Measurements from ENCODE around the gene FFAR1. TPM values are rescaled to one million over a fixed set of nuclear protein-coding genes. Genes with fewer than 3 reads are reported as not detected.

Gene FFAR1
- total and polyA plus RNA-seq, 2 donors (not counting 1 experiment from before 2014, with no cell fraction given): 3.0 to 17.9 TPM

DNA sequence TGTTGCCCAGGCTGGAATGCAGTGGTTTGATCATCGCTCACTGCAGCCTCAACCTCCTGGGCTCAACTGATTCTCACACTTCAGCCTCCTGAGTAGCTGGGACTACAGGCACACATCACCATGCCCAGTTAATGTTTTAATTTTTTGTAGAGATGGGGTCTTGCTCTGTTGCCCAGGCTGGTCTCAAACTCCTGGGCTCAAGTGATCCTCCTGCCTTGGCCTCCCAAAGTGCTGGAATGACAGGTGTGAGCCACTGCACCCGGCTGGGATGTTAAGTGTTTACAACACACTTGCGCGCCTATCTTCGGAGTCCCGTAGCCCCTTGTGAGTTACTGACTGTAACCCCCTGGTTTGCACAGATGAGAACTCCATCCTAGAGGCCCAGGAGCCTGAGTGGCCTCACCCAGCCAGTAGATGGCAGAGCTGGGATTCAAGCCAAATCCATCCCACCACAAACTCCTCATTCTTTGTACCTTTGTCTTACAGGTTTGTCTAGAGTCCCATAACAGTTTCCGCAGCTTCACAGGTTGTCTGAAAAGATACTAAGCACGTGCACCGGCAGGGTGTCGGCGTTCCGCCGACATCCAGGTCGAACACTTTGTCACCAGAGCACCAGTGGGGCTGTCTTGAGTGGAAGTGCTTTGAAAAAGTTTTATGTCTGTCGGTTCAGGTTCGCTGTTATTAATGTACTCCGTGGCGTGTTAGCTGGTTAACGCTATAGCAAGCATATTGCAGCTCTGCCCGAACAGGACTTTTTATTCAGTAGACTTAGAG, 41.0 kb upstream of the FFAR1 start:
- Histone ChIP-seq H3K9me3 (ENCODE audit: control extremely low read depth in 1 of 3, control insufficient read depth in 2 of 3, insufficient read depth in 1 of 3, low read length in 2 of 3) (no peaks in the 10 kb centered on the region), H3K4me3 (ENCODE audit: control extremely low read depth in 1 of 5, extremely low read depth in 1 of 5, insufficient read depth in 1 of 5, low read depth in 2 of 5, low read length in 4 of 5) (no peak overlapping the region), H4K20me1 (ENCODE audit: control insufficient read depth, insufficient read depth, low read length, poor library complexity, severe bottlenecking) (no peaks in the 10 kb centered on the region), H3K27ac (ENCODE audit: low read length in 2 of 2) (no peak overlapping the region), H3K4me1 (ENCODE audit: control insufficient read depth in 2 of 2, insufficient read depth in 2 of 2, low read length in 2 of 2) (peaks cover 21 to 42% of the 10 kb centered on the region in 2 donors), H3K27me3 (replicated peaks in 1 of 4; ENCODE audit: control extremely low read depth in 1 of 4, control insufficient read depth in 3 of 4, insufficient read depth in 4 of 4, low read length in 3 of 4) (no peaks in the 10 kb centered on the region), H3K9ac (ENCODE audit: low read length) (no peak overlapping the region), H2AFZ (ENCODE audit: insufficient read depth, low read depth, low read length, poor library complexity, severe bottlenecking) (no peak overlapping the region), H3K36me3 (replicated peaks in 1 of 2; ENCODE audit: control extremely low read depth in 1 of 2, control insufficient read depth in 1 of 2, extremely low read depth in 1 of 2, insufficient read depth in 2 of 2, low read length in 1 of 2) (no peaks in the 10 kb centered on the region), H3K79me2 (ENCODE audit: control insufficient read depth, insufficient read depth, low read length) (peaks cover 31% of the 10 kb centered on the region), H3K4me2 (replicated peaks; ENCODE audit: low read depth, low read length, poor library complexity, severe bottlenecking) (peak overlapping the region; percentile 23)
- intact Hi-C loops (cut with micrococcal nuclease): loop anchor here (1.0 to 2.0 kb wide), 2 partner anchors 46 to 162 kb away; no protein-coding TSS in a partner anchor
- H3K9me3 Mint-ChIP-seq (ENCODE audit: insufficient read depth): no peaks in the 10 kb centered on the region
- H3K4me1 Mint-ChIP-seq: peaks cover 45% of the 10 kb centered on the region
- no peaks in the 10 kb centered on the region for H3K27me3 Mint-ChIP-seq
- ATAC-seq (ENCODE audit: low read depth): peak; percentile 62
- peak overlapping the region; percentile 65 for H3K27ac Mint-ChIP-seq
- peak; percentile 58 for DNase-seq
- H3K4me3 Mint-ChIP-seq: peak overlapping the region; percentile 29
- 96% methylated on average over 19 of the region's 20 CpGs for WGBS (ENCODE audit: insufficient coverage)
- CTCF ChIA-PET: interaction anchor here (0.7 to 5.0 kb wide), 15 partner anchors 8 to 188 kb away, joined by 3 to 35 read pairs (median 5); partner anchors contain the start of gene FFAR1
- TF ChIP-seq, protein P1, sequence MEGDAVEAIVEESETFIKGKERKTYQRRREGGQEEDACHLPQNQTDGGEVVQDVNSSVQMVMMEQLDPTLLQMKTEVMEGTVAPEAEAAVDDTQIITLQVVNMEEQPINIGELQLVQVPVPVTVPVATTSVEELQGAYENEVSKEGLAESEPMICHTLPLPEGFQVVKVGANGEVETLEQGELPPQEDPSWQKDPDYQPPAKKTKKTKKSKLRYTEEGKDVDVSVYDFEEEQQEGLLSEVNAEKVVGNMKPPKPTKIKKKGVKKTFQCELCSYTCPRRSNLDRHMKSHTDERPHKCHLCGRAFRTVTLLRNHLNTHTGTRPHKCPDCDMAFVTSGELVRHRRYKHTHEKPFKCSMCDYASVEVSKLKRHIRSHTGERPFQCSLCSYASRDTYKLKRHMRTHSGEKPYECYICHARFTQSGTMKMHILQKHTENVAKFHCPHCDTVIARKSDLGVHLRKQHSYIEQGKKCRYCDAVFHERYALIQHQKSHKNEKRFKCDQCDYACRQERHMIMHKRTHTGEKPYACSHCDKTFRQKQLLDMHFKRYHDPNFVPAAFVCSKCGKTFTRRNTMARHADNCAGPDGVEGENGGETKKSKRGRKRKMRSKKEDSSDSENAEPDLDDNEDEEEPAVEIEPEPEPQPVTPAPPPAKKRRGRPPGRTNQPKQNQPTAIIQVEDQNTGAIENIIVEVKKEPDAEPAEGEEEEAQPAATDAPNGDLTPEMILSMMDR (IDR thresholded peaks at IDR 0.05): peak; percentile 33
- no peak for TF ChIP-seq EZH2 (IDR thresholded peaks at IDR 0.05; ENCODE audit: borderline replicate concordance, insufficient read depth, low read depth, low read length, poor library complexity, severe bottlenecking)
- POLR2A ChIA-PET: interaction anchor here (1.0 to 1.6 kb wide), 2 partner anchors 17 to 41 kb away, joined by 4 read pairs; partner anchors contain the start of gene FFAR1

DNA sequence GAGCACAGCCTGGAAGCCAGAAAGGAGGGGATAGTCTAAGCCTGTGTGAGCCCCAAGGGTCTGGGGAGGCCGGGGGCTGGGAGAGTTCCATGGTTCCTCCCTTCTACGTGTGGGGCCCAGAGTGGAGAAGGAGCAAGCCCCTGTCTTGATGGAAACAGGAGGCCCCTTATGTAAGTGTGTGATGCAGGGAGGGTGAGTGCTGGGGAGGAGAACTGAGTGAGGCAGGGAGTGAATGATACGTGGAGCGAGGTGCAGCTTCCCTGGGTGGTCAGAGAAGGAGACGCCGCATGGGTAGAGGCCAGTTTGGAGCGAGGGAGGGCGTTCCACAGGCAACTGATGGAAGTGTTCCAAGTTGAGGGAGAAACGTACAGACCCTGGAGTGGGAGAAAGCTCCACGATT, 39.8 kb upstream of the FFAR1 start:
- Mint-ChIP-seq H3K9me3 (ENCODE audit: insufficient read depth) (no peaks in the 10 kb centered on the region), H3K4me3 (no peak overlapping the region), H3K4me1 (peaks cover 45% of the 10 kb centered on the region), H3K27me3 (no peaks in the 10 kb centered on the region), H3K27ac (no peak overlapping the region)
- no peak for DNase-seq
- POLR2A ChIA-PET: interaction anchor here (1.4 to 1.6 kb wide), 2 partner anchors 16 to 40 kb away, joined by 4 read pairs; partner anchors contain the start of gene FFAR1
- ATAC-seq (ENCODE audit: low read depth): no peak
- H4K20me1 ChIP-seq (ENCODE audit: control insufficient read depth, insufficient read depth, low read length, poor library complexity, severe bottlenecking): no peaks in the 10 kb centered on the region
- no peak overlapping the region for H2AFZ ChIP-seq (ENCODE audit: insufficient read depth, low read depth, low read length, poor library complexity, severe bottlenecking)
- H3K4me3 ChIP-seq (ENCODE audit: control extremely low read depth in 1 of 5, extremely low read depth in 1 of 5, insufficient read depth in 1 of 5, low read depth in 2 of 5, low read length in 4 of 5): no peak overlapping the region
- intact Hi-C loops (cut with micrococcal nuclease): loop anchor here (2.0 kb wide), 1 partner anchor 45 kb away; no protein-coding TSS in a partner anchor
- peak overlapping the region; percentile 47 for H3K4me2 ChIP-seq (replicated peaks; ENCODE audit: low read depth, low read length, poor library complexity, severe bottlenecking)
- no peaks in the 10 kb centered on the region for H3K36me3 ChIP-seq (replicated peaks in 1 of 2; ENCODE audit: control extremely low read depth in 1 of 2, control insufficient read depth in 1 of 2, extremely low read depth in 1 of 2, insufficient read depth in 2 of 2, low read length in 1 of 2)
- no peak overlapping the region for H3K9ac ChIP-seq (ENCODE audit: low read length)
- 81% methylated on average over 10 of the region's 10 CpGs for WGBS (ENCODE audit: insufficient coverage)
- H3K79me2 ChIP-seq (ENCODE audit: control insufficient read depth, insufficient read depth, low read length): peaks cover 39% of the 10 kb centered on the region
- CTCF ChIA-PET: interaction anchor here (0.6 to 5.0 kb wide), 10 partner anchors 9 to 184 kb away, joined by 3 to 35 read pairs (median 4); no protein-coding TSS in a partner anchor
- H3K9me3 ChIP-seq (ENCODE audit: control extremely low read depth in 1 of 3, control insufficient read depth in 2 of 3, insufficient read depth in 1 of 3, low read length in 2 of 3): no peaks in the 10 kb centered on the region
- peaks cover 21 to 48% of the 10 kb centered on the region in 2 donors for H3K4me1 ChIP-seq (ENCODE audit: control insufficient read depth in 2 of 2, insufficient read depth in 2 of 2, low read length in 2 of 2)
- H3K27ac ChIP-seq (ENCODE audit: low read length in 2 of 2): no peak overlapping the region
- TF ChIP-seq EZH2 (IDR thresholded peaks at IDR 0.05; ENCODE audit: borderline replicate concordance, insufficient read depth, low read depth, low read length, poor library complexity, severe bottlenecking): no peak
- TF ChIP-seq, protein P1 (IDR thresholded peaks at IDR 0.05): no peak
- H3K27me3 ChIP-seq (replicated peaks in 1 of 4; ENCODE audit: control extremely low read depth in 1 of 4, control insufficient read depth in 3 of 4, insufficient read depth in 4 of 4, low read length in 3 of 4): no peaks in the 10 kb centered on the region
